GM18907 (cell line): ENCODE measurements around the gene CDK13.
"Not testable (repeated sequence)": the region's sequence is repeated elsewhere in the genome, so short reads cannot be mapped to it uniquely, and the experiment has no call there.

ENCODE experiments used
- ATAC-seq: cut with Tn5 transposase; IDR thresholded peaks from one replicate; pipeline ENCODE4 v1.9.1; 2021; ENCODE audit warnings: mild to moderate bottlenecking, moderate library complexity; ENCODE audit not compliant: unreplicated experiment

CDK13 gene

GRCh38 chr7:40095695-40096327 is 145.8 kb downstream of the CDK13 start:
- no peak for ATAC-seq

DNA sequence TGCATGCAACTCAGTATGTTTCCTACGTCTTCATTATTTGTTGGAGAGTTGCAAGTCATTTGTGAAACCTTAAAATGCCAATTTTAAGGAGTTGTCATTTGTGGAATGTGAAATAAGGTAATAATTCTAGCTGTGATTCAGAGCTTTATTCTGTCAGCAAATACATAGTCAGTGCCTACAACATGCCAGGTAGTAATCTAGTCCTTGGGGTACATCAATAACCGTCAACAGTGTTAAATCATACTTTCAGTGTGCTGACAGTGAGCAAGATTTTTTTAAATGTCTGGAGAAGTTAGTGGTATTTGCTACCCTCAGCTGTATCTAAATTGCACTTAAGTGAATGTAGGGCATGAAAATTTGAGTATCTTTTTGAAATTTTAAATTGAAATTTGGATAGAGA is 147.7 kb downstream of the CDK13 start:
- no peak for ATAC-seq

GRCh38 chr7:40098810-40099209 is 148.8 kb downstream of the CDK13 start:
- ATAC-seq: no peak

DNA sequence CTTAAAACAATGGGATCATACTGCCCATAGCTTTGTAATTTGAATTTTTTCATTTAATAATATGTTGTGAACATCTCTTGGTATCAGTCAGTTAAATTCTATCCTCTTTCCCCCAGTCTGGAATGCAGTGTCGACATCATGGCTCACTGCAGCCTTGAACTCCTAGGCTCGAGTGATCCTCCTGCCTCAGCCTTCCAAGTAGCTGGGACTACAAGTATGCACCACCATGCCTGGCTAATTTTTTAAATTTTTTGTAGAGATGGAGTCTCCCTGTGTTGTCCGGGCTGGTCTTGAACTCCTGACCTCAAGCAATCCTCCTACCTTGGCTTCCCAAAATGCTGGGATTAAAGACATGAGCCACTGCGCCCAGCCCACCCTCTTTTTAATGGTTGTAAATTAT is 149.8 kb downstream of the CDK13 start:
- no peak for ATAC-seq

GRCh38 chr7:40101201-40101600 is 151.1 kb downstream of the CDK13 start:
- ATAC-seq: no peak

DNA sequence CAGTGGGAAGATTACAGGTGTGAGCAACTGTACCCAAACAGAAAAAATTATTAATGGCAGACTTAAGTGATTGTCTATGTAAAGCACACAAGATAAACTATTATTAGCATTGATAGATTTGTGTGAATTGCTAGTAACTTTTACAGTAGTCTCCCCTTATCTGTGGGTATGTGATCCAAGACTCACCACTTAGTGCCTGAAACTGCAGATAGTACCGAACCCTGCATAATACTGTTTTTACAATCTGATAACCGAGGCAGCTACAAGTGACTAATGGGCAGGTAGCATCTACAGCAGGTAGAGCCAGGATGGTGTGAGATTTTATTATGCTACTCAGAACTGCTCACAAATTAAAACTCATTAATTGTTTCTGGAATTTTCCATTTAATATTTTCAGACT is 152.8 kb downstream of the CDK13 start:
- ATAC-seq: no peak

DNA sequence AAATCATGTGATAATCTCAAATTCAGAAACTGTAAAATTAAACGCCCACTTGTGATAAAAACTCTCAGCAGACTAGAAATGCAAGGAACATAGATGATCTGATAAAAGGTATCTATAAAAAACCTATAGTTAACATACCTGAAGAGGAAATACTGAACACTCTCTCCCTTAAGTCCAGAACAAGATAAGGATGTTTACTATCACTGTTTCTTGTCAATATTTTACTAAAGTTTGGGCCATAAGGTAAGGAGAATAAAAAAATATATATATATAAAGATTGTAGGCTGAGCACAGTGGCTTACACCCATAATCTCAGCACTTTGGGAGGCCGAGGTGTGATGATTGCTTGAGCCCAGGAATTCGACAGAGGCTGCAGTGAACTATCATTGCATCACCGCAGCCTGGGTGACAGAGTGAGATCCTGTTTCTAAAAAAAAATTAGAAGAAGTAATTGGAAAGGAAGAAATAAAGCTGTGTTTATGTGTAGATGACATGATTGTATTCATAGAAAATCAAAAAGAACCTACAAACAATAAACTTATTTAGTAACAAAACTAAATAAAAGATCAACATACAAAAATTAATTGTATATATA is 155.9 kb downstream of the CDK13 start:
- no peak for ATAC-seq

GRCh38 chr7:40115936-40116335 is 165.9 kb downstream of the CDK13 start:
- ATAC-seq: no peak

GRCh38 chr7:40117199-40117598 is 167.1 kb downstream of the CDK13 start:
- ATAC-seq: not testable (repeated sequence)

- ATAC-seq: not testable (repeated sequence)
Measured at GRCh38 chr7:40118201-40118600, 168.1 kb downstream of the CDK13 start.

DNA sequence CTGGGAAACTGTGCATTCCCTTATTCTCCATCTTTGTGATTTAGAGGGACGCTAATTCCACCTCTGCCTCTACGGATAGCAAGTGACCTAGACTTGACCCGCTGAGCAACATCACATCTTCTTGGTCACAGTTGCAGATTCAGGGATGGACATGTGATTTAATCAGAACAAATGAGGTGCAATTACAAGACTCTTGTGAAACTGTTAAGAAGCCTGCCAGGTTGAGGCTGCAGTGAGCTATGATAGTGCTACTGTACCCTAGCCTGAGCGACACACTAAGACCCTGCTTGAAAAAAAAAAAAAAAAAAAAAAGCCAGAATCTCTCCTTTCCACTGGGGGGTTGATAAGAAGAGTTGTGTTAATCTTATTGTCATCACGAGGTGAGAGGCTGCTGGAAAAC is 170.0 kb downstream of the CDK13 start:
- no peak for ATAC-seq

DNA sequence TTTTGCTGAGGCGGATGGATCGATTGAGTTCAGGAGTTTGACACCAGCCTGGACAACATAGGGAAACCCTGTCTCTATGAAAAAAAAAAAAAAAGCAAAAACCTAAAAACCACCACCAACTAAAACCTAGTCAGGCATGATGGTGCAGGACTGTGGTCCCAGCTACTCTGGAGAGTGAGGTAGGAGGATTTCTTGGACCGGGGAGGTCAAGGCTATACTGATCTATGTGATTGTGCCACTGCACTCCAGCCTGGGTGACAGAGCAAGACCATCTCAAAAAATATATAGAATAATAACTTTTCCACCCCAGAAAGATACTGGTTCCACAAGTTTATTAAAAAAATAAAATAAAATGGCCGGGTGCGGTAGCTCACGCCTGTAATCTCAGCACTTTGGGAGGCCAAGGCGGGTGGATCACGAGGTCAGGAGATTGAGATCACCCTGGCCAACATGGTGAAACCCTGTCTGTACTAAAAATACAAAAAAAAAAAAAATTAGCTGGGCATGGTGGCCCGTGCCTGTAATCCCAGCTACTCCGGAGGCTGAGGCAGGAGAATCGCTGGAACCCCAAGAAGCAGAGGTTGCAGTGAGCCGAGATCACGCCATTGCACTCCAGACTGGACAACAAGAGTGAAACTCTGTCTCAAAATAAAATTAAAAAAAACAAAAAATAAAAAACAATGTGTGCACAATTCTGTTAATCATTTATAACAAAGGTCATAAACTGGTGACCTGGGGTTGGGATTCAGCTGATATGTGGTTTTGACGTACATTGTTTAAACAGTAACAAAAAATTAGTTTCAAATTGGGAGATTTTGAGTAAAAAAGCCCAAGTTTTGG is 172.3 kb downstream of the CDK13 start:
- not testable (repeated sequence) for ATAC-seq

DNA sequence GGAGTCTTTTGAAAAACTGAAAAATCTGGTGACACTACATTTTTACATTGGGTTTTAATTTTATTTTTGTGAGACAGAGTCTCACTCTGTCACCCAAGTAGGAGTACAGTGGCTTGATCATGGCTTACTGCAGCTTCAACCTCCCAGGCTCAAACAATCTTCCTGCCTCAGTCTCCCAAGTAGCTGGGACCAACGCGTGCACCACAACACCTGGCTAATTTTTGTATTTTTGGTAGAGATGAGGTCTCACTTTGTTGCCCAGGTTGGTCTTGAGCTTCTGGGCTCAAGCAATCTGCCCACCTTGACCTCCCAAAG is 172.8 kb downstream of the CDK13 start:
- no peak for ATAC-seq

DNA sequence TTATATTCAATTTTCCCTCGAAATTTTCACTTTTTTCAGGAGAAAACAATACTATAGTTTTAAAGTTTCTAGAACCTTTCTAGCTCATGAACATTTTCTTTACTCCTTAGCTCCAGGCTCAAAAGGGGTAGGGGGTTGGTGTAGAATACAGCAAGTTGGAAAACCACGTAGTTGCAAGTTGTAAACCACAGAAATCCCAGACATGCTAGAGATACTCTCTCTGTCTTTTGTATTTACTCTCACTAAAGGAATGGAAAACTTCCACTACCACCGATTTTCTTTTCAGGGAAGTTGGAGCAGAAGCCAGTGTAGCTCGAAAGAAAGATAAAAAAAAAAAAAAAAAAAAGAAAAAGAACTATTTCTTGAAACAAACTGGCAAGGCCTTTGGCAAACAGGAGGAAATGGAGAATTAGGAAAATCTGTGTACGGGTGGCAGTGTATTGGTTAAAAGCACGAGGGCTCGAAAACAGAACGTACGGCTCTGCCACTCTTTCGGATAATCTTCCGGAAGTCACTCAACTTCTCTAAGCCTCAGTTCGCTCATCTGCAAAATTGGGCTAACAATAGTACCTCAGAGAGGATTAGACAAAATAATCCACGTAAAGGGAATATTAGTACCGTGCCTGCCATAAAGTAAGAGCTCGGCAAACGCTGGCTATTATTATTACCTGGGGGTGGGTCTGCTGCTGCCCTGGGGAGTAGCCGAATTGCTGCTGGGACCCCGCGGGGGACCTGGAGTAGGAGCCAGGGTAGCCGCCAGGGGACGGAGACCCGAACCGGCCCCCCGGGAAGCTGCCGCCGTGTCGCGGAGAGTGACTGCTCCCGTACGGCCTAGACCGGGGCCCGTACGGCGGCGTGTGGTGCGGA is 183.7 kb downstream of the CDK13 start:
- ATAC-seq: peak; percentile 3

DNA sequence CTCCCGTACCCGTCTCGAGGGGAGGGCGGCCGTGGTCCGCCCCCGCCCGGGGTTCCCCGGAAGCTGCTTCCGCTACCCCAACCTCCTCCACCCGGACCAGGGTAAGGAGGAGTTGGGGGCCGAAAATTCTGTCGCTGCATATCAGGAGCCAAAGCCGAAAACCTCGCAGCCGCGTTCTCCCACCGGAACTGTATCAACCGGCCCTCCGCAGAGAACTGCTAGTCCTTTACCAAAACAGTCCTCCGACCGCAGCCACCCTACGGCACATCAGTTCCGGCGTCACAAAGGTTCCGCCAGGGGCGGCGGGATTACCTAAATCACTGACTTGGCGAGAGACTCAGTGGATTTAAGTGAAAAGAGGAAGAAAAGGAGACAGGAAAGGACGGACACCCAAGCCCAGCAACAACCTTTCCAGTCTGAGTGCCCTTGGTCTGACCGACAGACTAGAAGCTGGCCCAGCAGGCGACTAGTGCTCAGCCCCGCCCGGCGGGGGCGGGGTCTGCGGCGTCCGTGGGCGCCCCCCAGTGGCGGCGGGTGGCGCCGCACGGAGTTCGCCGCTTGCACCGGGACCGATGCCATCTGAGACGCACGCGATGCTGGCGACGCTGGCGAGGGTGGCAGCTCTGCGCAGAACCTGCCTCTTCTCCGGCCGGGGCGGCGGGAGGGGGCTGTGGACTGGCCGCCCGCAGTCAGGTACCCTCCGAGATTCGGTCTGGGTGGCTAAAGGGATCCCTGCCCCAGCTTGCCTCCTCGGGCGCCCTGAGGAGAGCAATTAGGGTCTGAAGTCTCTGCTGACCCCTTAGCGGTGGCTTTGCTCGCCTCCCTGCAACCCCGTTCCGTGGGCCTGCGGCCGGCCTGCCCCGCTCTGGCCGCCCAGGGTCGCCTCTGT is 184.6 kb downstream of the CDK13 start, which contains the start of the genes MPLKIP and SUGCT:
Gene MPLKIP, minus strand, starts transcription at position 195 of the 889 bp plus-strand sequence. Its CDS starts 55 bp downstream, at position 140.
Gene SUGCT, plus strand, starts transcription at position 578 of the 889 bp plus-strand sequence.
- peak; percentile 93 for ATAC-seq

GRCh38 chr7:40135317-40135610 is 185.2 kb downstream of the CDK13 start:
- ATAC-seq: no peak

DNA sequence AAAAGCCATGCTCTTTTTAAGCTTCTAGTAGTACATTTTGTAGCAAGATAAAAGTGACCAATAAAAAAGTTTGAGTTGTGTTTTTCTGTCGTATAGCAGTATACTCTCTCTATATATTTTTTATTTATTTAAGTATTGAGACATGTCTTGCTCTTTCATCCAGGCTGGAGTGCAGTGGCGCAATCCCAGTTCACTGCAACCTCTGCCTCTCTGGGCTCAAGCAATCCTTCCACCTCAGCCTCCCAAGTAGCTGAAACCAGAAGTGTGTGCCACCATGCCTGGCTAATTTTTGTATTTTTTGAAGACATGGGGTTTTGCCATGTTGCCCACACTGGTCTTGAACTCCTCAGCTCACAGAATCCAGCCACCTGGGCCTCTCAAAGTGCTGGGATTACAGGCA is 187.5 kb downstream of the CDK13 start:
- ATAC-seq: no peak

DNA sequence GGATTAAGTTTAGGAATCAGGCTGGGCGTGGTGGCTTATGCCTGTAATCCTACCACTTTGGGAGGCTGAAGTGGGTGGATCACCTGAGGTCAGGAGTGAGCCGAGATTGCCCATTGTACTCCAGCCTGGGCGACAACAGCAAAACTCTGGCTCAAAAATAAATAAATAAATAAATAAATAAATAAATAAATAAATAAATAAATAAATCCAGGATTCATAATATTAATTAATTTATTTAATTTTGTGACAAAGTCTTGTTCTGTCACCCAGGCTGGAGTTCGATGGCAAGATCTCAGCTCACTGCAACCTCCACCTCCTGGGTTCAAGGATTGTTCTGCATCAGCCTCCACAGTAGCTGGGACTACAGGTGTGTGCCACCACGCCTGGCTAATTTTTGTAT is 188.9 kb downstream of the CDK13 start:
- no peak for ATAC-seq

DNA sequence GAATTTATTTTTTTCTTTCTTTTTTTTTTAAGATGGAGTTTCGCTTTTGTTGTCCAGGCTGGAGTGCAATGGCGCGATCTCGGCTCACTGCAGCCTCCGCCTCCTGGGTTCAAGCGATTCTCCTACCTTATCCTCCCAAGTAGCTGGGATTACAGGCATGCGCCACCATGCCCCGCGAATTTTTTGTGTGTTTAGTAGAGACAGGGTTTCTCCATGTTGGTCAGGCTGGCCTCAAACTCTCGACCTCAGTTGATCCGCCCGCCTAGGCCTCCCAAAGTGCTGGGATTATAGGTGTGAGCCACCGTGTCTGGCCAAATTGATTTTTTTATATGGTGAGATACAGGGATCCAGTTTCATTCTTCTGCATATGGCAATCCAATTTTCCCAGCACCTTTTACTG is 189.8 kb downstream of the CDK13 start:
- not testable (repeated sequence) for ATAC-seq

DNA sequence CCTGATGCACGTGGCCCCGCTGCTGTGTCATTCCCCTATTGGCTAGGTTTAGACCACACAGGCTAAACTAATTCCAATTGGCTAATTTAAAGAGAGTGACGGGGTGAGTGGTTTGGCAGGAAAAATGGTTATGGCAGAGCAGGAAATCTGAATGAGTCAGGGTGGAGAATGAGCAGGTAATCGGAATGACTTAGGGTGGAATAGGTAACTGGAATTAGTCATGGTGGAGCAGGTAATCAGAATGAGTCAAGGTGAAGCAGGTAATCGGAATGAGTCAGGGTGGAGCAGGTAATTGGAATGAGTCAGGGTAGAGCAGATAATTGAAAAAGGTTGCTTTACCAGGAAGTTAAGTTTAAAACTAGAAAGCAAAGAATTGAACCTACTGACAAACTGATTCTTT is 191.9 kb downstream of the CDK13 start:
- ATAC-seq: not testable (repeated sequence)
